GM18498 (cell line): Measurements from ENCODE around the gene SRRT.
"Not testable (repeated sequence)": the region's sequence is repeated elsewhere in the genome, so short reads cannot be mapped to it uniquely, and the experiment has no call there.

Experiments
- ATAC-seq: cut with Tn5 transposase; IDR thresholded peaks from one replicate; pipeline ENCODE4 v1.9.1; 2021; ENCODE audit warnings: mild to moderate bottlenecking, moderate library complexity; ENCODE audit not compliant: unreplicated experiment

The SRRT gene

DNA sequence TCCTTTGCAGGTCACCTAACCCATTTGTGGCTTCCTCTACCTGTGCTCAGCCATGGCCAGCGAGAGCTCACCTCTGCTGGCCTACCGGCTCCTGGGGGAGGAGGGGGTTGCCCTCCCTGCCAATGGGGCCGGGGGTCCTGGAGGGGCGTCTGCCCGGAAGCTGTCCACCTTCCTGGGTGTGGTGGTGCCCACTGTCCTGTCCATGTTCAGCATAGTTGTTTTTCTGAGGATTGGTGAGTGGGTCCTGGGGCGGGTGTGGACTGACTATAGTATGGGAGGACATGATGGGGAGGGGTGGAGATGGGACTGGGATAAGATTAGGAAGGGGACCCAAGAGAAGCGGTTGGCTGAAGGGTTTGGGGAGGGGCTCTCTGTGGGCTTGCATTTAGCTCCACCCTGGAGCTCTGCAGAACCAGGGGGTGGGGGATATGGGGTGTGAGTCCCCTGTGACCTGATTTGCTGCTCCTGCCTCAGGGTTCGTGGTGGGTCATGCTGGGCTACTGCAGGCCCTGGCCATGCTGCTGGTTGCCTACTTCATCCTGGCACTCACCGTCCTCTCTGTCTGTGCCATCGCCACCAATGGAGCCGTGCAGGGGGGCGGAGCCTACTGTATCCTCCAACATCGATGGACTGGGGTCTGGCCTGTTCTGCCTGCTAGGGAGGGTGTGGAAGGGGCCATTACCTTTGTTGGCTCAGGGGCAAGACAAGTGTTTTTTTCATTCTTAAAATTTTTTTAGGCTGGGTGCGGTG, 20.6 kb upstream of the SRRT start:
- ATAC-seq = no peak

DNA sequence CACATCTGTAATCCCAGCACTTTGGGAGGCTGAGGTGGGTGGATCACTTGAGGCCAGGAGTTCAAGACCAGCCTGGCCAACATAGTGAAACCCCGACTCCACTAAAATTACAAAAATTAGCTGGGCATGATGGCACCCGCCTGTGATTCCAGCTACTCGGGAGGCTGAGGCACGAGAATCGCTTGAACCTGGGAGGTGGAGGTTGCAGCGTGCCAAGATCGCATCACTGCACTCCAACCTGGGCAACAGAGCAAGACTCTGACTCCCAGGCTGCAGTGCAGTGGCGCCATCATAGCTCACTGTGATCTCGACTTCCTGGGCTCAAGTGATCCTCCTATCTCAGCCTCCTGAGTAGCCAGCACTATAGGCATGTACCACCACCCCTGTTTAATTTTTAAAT, 20.0 kb upstream of the SRRT start:
- ATAC-seq = not testable (repeated sequence)

DNA sequence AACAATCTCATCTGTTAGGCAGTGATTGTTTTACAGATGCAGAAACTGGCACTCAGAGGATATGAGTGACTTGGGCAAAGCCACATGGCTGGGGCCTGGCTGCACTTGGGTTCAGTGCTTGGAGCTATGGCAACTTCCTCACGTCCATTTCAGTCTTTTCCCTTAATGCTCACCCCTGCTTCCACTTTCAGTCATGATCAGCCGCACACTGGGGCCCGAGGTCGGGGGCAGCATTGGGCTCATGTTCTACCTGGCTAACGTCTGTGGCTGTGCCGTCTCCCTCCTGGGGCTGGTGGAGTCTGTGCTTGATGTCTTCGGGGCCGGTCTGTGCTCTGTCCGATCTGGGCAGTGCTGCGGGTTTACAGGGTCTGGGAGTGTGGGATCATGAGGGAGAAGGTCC, 19.4 kb upstream of the SRRT start:
- no peak for ATAC-seq

DNA sequence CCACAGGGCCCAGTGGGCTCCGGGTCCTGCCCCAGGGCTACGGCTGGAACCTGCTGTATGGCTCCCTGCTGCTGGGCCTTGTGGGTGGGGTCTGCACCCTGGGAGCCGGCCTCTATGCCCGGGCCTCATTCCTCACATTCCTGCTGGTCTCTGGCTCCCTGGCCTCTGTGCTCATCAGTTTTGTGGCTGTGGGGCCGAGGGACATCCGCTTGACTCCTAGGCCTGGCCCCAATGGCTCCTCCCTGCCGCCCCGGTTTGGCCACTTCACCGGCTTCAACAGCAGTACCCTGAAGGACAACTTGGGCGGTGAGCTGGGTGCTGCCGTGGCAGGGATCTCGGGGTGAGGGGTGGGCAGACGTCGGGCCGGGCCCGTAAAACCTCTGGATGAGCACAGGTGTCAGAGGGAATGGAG, 18.0 kb upstream of the SRRT start:
- ATAC-seq = no peak

DNA sequence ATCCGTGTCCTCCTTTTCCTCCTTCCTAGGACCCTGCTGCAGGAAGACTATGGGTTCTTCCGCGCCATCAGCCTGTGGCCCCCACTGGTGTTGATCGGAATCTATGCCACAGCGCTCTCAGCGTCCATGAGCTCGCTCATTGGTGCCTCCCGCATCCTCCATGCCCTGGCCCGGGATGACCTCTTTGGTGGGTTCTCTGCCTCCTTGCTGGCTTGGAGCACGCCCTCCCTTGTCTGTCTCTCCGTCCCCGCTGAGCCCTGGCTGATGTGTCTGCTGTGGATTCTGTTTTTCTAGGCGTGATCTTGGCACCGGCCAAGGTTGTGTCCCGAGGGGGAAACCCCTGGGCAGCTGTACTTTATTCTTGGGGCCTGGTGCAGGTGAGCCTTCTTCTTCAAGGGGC, 15.0 kb upstream of the SRRT start:
- no peak for ATAC-seq

DNA sequence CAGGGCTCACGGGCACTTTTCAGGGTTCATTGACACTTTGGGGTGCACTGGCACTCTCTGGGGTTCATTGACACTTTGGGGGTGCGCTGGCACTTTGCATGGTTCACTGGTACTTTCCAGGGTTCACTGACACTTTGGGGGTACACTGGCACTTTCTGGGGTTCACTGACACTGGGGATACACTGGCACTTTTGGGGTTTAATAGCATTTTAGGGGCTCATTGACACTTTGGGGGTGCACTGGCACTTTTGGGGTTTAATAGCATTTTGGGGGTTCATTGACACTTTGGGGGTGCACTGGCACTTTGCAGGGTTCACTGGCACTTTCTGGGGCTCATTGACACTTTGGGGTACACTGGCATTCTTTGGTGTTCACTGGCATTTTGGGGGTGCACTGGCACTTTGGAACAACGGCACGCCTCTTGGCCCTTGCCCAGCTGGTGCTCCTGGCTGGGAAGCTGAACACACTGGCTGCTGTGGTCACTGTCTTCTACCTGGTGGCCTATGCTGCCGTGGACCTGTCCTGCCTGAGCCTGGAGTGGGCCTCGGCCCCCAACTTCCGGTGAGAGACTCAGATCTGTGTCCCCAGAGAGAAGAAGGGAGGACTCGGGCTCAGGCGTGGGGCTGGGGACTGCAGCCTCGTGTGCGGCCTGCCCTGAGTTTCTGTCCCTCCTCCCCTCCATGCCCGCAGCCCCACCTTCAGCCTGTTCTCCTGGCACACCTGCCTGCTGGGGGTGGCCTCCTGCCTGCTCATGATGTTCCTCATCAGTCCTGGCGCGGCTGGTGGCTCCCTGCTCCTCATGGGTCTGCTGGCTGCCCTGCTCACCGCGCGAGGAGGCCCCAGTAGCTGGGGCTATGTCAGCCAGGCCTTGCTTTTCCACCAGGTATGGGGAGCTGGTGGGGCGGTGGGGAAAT, 13.9 kb upstream of the SRRT start:
- no peak for ATAC-seq

DNA sequence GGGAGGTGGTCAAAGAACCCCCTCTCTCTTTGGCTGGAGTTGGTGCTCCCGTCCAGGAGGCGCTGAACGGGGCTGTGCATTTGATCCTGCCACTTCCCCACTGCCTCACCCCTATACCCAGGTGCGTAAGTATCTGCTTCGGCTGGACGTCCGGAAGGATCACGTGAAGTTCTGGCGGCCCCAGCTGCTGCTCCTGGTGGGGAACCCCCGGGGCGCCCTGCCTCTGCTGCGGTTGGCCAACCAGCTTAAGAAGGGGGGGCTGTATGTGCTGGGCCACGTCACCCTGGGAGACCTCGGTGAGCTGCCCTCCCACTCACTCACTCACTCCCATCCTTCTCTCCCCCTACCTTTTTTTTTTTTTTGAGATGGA, 13.3 kb upstream of the SRRT start:
- no peak for ATAC-seq

DNA sequence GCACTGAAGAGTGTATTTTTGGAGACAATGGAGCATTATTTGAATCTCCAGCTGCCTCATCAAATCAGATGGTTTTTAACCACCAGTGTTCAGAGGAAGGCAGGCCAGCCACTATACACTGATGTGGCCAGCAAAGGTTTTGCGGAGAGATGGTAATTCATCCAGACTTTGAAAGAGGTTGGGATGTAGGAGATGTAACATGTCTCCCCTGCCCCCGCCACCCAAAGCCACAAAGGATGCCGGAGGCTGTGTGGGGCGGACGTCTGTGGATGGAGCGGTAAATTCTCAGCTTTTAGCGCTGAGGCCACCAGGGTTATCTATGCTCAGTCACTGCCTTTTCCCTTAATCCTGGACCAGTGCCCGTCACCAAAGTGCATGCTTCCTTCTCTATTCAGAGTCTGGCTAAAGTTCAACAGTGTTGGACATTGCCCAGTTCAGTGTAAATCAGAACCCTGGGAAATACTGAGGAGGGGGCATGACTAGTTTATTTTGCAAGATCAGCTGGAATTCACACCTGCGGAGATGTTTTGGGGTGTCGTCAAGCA, 11.4 kb upstream of the SRRT start:
- no peak for ATAC-seq

DNA sequence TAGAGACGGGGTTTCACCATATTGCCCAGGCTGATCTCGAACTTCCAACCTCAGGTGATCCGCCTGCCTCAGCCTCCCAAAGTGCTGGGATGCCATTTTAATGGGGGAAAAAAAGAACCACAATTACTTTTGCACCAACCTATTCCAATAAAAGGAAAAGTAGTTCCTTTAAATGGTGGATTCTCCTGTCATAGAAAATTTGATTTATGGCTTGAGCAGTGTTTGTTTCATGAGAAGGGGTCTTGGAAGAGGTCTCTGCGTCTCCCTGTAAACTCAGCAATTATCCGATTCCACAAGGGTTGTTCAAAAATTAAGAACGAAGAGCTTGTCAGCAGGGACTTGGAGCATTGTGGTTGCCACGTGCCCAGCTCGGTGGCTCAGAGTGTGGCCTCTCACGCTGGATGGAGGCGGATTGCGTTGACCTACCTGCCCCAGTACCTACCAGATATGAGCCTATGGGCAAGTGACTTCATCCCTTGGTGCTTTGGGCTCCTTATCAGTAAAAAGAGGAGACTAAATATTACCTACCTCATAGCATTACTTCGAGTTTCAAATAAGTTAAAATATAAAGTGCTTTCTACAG, 10.5 kb upstream of the SRRT start:
- ATAC-seq = no peak

DNA sequence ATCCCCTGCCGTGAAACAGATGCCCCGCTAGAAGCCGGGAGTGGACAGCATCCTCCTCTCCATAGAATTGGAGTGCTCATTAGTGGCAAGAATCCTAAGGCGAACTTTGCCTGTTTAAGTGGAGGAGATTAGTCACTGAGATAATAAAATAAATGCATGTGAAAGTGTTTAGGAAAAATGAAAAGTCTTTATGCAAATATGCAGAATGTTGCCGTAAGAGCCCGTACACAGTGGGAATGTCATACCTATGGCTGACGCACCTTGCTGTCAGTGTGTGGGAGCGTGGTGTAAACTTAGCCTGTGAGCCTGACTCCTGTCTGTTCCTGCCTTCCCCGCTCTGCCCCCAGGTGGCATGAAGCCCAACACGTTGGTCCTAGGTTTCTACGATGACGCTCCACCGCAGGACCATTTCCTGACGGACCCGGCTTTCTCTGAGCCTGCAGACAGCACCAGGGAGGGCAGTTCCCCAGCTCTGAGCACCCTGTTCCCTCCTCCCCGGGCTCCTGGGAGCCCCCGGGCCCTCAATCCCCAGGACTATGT, 9.5 kb upstream of the SRRT start:
- no peak for ATAC-seq

DNA sequence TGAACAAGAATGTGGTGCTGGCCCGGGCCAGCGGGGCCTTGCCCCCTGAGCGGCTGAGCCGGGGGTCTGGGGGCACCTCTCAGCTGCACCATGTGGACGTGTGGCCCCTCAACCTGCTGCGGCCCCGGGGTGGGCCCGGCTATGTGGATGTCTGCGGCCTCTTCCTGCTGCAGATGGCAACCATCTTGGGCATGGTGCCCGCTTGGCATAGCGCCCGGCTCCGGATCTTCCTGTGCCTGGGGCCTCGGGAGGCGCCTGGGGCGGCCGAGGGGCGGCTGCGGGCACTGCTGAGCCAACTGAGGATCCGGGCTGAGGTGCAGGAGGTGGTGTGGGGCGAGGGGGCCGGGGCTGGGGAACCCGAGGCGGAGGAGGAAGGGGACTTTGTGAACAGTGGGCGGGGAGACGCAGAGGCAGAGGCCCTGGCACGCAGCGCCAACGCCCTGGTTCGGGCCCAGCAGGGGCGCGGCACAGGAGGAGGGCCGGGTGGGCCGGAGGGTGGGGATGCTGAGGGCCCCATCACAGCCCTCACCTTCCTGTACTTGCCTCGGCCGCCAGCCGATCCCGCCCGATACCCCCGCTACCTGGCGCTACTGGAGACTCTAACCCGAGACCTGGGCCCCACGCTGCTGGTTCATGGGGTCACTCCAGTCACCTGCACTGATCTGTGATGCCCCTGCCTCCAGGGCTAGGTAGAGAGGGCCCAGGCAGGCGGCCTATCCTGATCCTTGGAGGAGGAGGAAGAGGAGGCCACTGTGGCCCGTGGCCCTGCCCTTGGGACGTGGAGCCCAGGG, 8.8 kb upstream of the SRRT start:
- no peak for ATAC-seq

DNA sequence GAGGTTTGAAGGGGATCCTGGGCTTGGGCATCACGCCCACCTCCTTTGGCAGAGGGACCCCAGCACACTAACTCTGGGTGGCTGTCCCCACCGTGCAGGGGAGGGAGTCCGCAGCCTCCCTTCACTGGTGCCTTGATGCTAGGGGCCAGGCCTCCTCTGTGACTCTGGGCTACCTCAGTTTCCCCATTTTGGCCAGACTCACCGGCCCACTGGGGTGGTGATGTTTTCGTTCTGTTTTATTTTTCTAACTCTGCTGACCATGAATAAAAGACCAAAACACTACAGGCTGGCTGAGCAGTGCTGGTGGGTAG, 8.2 kb upstream of the SRRT start:
- no peak for ATAC-seq

DNA sequence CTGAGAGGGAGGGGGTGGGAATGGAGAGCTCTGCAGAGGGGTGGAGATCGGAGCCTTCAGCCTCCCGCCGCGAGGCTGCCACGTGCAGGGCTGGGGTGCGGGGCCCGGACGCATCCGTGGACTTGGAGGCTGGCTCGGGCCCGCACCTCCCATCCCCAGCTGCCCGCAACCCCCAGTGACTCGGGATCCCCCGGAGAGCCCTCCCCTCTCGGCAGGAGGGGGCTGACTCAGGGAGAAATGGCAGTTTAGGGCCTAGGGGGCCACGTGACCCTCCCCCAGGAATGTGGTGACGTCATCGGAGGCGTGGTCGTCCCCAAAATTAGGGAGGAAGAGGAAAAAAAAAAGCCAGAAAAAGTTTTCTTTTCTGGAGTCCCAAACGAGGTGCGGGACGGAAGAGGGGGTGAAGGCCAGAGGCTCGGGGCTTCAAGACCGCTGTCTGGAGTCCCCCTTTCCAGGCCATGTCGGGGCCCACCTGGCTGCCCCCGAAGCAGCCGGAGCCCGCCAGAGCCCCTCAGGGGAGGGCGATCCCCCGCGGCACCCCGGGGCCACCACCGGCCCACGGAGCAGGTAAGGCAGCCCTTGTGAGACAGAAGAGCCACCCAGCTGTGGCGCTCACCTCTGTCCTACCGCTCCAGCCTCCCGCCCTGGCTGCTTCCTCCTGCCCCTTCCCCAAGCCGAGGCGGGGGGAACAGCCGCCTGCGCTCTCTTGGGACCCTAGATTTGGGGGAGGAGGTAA, 7.7 kb upstream of the SRRT start, which contains the start of gene TRIP6:
TSS of gene TRIP6 (plus strand) at position 348 of the 736 bp plus-strand sequence. CDS start at position 459, 111 bp downstream.
- ATAC-seq = peak; percentile 56

DNA sequence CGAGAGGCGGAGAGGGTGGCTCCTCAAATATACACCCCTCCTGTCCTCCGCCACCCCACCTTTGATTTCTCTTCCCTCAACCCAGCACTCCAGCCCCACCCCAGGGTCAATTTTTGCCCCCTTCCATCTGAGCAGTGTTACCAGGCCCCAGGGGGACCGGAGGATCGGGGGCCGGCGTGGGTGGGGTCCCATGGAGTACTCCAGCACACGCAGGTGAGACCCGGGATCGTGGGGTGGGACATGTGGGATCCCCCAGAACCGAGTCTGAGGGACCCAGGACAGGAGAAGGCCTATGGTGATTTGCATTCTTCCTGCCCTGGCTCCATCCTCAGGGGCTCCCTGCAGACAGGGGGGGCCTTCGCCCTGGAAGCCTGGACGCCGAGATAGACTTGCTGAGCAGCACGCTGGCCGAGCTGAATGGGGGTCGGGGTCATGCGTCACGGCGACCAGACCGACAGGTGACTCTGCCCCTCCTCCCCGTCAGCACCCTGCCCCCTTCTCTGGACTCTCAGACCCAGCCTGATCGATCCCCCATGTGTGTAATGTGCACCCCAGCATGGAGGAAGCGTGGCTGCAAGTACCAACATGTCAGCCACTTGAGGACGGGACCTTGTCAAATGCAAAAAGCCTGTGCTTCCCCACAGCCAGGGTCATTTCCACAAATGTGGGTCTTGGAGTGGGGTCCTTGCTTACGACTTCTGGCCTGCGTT, 7.0 kb upstream of the SRRT start:
- ATAC-seq = no peak

DNA sequence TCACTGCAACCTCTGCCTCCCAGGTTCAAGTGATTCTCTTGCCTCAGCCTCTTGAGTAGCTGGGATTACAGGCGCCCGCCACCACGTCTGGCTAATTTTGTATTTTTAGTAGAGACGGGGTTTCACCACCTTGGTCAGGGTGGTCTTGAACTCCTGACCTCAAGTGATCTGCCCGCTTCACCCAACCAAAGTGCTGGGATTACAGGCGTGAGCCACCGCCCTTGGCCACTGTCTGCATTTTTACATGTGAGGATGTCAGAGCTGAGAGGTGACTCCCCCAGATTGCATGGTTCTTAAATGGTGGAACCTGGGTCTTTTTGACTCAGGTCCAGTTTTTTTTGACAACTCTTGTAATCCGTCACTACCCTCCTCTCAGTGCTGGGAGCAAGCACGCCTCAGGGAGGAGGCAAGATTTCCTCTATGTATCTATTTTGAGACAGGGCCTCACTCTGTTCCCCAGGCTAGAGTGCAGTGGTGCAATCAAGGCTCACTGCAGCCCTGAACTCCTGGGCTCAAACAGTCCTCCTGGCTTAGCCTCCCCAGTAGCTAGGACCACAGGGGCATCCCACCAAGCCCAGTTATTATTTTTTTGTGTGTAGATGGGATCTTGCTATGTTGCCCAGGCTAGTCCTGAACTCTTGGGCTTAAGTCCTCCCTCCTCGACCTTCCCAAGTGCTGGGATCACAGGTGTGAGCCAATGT, 1.2 kb upstream of the SRRT start:
- ATAC-seq = no peak

DNA sequence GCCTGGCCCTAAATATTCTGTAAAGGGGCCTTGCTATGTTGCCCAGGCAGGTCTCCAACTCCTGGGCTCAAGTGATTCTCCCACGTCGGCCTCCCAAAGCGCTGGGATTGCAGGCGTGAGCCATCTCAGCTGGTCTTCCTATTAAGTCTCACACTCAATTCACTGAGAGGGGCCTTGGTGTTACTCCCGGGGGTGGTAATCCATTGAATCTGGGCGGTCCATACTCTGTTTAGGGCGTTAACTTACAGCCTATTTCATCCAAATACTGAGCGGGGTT, 665 bp upstream of the SRRT start:
- no peak for ATAC-seq

DNA sequence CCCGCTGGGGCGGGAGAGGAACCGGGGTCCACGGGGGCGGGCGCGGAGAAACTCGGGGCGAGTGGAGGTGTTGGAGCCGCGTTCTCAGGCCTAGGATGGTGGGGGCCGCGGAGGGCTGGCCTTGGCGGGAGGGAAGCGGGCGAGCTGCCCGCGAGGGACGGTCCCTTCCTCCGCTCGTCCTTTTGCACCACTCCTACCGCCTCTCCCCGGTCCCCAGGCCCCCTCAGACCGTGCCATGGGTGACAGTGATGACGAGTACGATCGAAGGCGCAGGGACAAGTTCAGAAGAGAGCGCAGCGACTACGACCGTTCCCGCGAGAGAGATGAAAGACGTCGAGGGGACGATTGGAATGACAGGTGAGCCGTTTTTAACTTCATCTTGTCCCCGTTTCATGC, 451 bp downstream of the SRRT start:
- peak; percentile 32 for ATAC-seq

DNA sequence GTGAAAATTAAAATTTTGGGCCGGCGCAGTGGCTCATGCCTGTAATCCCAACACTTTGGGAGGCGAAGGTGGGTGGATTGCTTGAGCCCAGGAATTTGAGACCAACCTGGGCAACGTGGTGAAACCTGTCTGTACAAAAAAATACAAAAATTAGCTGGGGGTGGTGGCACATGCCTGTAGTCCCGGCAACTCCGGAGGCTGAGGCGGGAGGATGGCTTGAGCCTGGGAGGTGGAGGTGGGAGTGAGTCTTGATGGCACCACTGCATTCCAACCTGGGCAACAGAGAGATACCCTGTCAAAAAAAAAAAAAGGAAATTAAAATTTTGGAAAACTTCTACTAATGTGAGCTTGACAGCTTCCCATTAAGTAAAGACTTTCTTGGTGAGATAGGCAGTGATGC, 3.1 kb downstream of the SRRT start:
- no peak for ATAC-seq

DNA sequence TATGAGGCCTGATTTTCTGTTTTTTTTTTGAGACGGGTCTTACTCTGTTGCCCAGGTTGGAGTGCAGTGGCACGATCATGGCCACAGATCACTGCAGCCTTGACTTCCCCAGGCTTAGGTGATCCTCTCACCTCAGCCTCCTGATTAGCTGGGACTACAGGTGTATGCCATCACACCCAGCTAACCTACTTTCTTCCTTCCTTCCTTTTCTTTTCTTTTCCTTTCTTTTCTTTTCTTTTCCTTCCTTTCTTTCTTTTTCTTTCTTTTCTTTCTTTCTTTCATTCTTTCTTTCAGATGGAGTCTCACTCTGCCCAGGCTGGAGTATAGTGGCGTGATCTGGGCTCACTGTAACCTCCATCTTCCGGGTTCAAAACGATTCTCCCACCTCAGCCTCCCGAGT, 3.8 kb downstream of the SRRT start:
- ATAC-seq = no peak
